Measurements from ENCODE around the gene USP43.

The USP43 gene

DNA sequence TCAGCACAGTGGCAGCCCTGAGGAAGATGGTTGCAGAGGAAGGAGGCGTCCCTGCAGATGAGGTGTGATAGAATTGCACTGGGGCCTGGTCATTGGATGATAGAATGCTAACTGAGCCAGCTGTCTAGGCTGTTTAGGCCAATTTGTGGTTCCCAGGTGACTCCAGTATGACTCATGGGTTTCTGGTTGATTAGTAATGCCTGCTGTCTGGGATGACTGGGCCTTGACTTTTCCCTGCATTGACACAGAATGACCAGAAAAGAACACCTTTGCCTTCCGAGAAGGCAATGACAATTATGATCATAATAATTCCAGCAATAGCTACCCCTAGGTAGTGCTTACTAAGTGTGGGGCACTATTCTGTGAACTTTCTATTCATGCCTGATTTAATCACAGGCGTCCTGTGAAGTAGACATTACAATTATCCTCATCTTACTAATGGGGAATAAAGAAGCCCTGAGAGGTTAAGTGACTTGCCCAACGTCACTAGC, 31.5 kb downstream of the USP43 start:
- TF ChIP-seq MAX (IDR thresholded peaks at IDR 0.05; ENCODE audit: low read depth, low read length) (no peak), MYC (IDR thresholded peaks at IDR 0.05; ENCODE audit: low read depth, low read length) (no peak), CTCF (IDR thresholded peaks at IDR 0.05; ENCODE audit: low read depth, low read length) (no peak), POLR2A (IDR thresholded peaks at IDR 0.05; ENCODE audit: extremely low read depth, insufficient read length) (no peak)
- H3K4me3 ChIP-seq (ENCODE audit: low read depth, low read length), result no peak overlapping the region
- no peak for DNase-seq (ENCODE audit: low read depth)

- H3K4me3 ChIP-seq (ENCODE audit: low read depth, low read length), result no peak overlapping the region
- TF ChIP-seq MYC (IDR thresholded peaks at IDR 0.05; ENCODE audit: low read depth, low read length) (no peak), POLR2A (IDR thresholded peaks at IDR 0.05; ENCODE audit: extremely low read depth, insufficient read length) (no peak), MAX (IDR thresholded peaks at IDR 0.05; ENCODE audit: low read depth, low read length) (no peak), CTCF (IDR thresholded peaks at IDR 0.05; ENCODE audit: low read depth, low read length) (no peak)
- DNase-seq (ENCODE audit: low read depth), result no peak
Measured at GRCh38 chr17:9677411-9677810, 32.1 kb downstream of the USP43 start.

DNA sequence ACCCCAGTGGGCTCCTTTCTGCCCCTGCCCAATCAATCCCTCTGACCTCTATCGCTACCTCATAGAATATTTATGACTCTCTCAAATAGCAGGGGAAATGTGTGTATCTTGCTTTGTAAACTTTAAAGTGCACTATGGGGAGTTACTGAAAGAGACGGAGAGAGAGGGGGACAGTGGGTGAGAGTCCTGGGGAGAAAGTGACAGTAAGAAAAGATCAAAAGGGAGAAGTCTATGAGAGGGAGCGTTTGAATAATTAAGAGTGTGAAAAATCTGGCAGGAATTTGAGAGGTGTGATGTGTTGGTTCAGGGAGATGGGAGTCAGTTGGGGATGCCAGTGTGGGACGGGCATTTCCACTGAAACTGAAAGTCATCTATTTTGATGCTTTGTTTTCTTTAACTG, 32.6 kb downstream of the USP43 start:
- no peak overlapping the region for H3K4me3 ChIP-seq (ENCODE audit: low read depth, low read length)
- no peak for DNase-seq (ENCODE audit: low read depth)
- no peak for TF ChIP-seq MYC (IDR thresholded peaks at IDR 0.05; ENCODE audit: low read depth, low read length)
- no peak for TF ChIP-seq CTCF (IDR thresholded peaks at IDR 0.05; ENCODE audit: low read depth, low read length)
- TF ChIP-seq MAX (IDR thresholded peaks at IDR 0.05; ENCODE audit: low read depth, low read length), result no peak
- TF ChIP-seq POLR2A (IDR thresholded peaks at IDR 0.05; ENCODE audit: extremely low read depth, insufficient read length), result no peak

GRCh38 chr17:9684955-9685621, 39.8 kb downstream of the USP43 start:
- no peak for DNase-seq (ENCODE audit: low read depth)
- TF ChIP-seq MAX (IDR thresholded peaks at IDR 0.05; ENCODE audit: low read depth, low read length) (no peak), MYC (IDR thresholded peaks at IDR 0.05; ENCODE audit: low read depth, low read length) (no peak), CTCF (IDR thresholded peaks at IDR 0.05; ENCODE audit: low read depth, low read length) (no peak), POLR2A (IDR thresholded peaks at IDR 0.05; ENCODE audit: extremely low read depth, insufficient read length) (no peak)
- H3K4me3 ChIP-seq (ENCODE audit: low read depth, low read length), result no peak overlapping the region

GRCh38 chr17:9693755-9694154, 48.4 kb downstream of the USP43 start:
- H3K4me3 ChIP-seq (ENCODE audit: low read depth, low read length), result no peak overlapping the region
- TF ChIP-seq POLR2A (IDR thresholded peaks at IDR 0.05; ENCODE audit: extremely low read depth, insufficient read length) (no peak), MAX (IDR thresholded peaks at IDR 0.05; ENCODE audit: low read depth, low read length) (no peak), CTCF (IDR thresholded peaks at IDR 0.05; ENCODE audit: low read depth, low read length) (no peak), MYC (IDR thresholded peaks at IDR 0.05; ENCODE audit: low read depth, low read length) (no peak)
- no peak for DNase-seq (ENCODE audit: low read depth)
